NCI-H82 treated with DMSO at 0.1 percent for 48 hours (cell line): ENCODE data around the gene TDO2.
"Not testable (repeated sequence)": the region's sequence is repeated elsewhere in the genome, so short reads cannot be mapped to it uniquely, and the experiment has no call there.

Source experiments
- DNase-seq: peaks from one replicate; lab custom pipeline; 2025; ENCODE audit not compliant: unreplicated experiment; lab: John Stamatoyannopoulos, UW

The TDO2 gene

GRCh38 chr4:155906554-155907247 lies 3.2 kb downstream of the TDO2 start:
- peak; percentile 3 for DNase-seq

GRCh38 chr4:155907556-155907955 lies 4.1 kb downstream of the TDO2 start:
- no peak for DNase-seq

GRCh38 chr4:155908187-155909139 lies 5.0 kb downstream of the TDO2 start:
- DNase-seq: no peak

- no peak for DNase-seq
These were observed 6.2 kb downstream of the TDO2 start for GRCh38 chr4:155909615-155910226.

GRCh38 chr4:155911905-155912304 lies 8.4 kb downstream of the TDO2 start:
- no peak for DNase-seq

GRCh38 chr4:155914782-155915181 lies 11.3 kb downstream of the TDO2 start:
- DNase-seq: no peak

- DNase-seq: no peak
These were observed 18.1 kb downstream of the TDO2 start for GRCh38 chr4:155921597-155921996.

- no peak for DNase-seq
These were observed 21.1 kb downstream of the TDO2 start for GRCh38 chr4:155924637-155925036.

- no peak for DNase-seq
These were observed 26.3 kb downstream of the TDO2 start for GRCh38 chr4:155929833-155930232.

GRCh38 chr4:155930330-155930729 lies 26.8 kb downstream of the TDO2 start:
- DNase-seq: no peak

- DNase-seq: no peak
These were observed 28.1 kb downstream of the TDO2 start for GRCh38 chr4:155931634-155932033.

GRCh38 chr4:155934634-155935033 lies 31.1 kb downstream of the TDO2 start:
- not testable (repeated sequence) for DNase-seq

- DNase-seq: no peak
These were observed 32.0 kb downstream of the TDO2 start for GRCh38 chr4:155935389-155935986.

GRCh38 chr4:155941085-155941790 lies 37.7 kb downstream of the TDO2 start:
- DNase-seq: no peak

GRCh38 chr4:155941820-155942219 lies 38.3 kb downstream of the TDO2 start:
- no peak for DNase-seq

GRCh38 chr4:155943605-155944291 lies 40.3 kb downstream of the TDO2 start:
- DNase-seq: no peak

GRCh38 chr4:155944516-155944915 lies 41.0 kb downstream of the TDO2 start:
- no peak for DNase-seq

- no peak for DNase-seq
These were observed 43.0 kb downstream of the TDO2 start for GRCh38 chr4:155946486-155946885.

GRCh38 chr4:155948541-155948940 lies 45.0 kb downstream of the TDO2 start:
- DNase-seq: no peak

GRCh38 chr4:155950461-155950860 lies 47.0 kb downstream of the TDO2 start:
- peak; percentile 25 for DNase-seq
